ENCODE data around the gene UBA3. TPM values are rescaled to one million over a fixed set of nuclear protein-coding genes. Genes with fewer than 3 reads are reported as not detected.

The UBA3 gene
- 68.3 TPM for total RNA-seq

GRCh38 chr3:69080233-69080920, at the start of gene UBA3:
TSS of gene UBA3 (minus strand) at chr3:69080365. CDS start at chr3:69080353, 12 bp downstream.

GRCh38 chr3:69122403-69122802, 42.2 kb upstream of the UBA3 start, which contains the start of gene LMOD3:
TSS of gene LMOD3 (minus strand) at chr3:69122595. CDS start at chr3:69122386, 209 bp downstream.

GRCh38 chr3:69084326-69085167, 4.4 kb upstream of the UBA3 start, which contains the start of gene ARL6IP5:
TSS of gene ARL6IP5 (plus strand) at chr3:69084937. CDS start at chr3:69085048, 111 bp downstream.

GRCh38 chr3:69051756-69052471, 28.3 kb downstream of the UBA3 start, which contains the start of gene TMF1:
TSS of gene TMF1 (minus strand) at chr3:69052333. CDS start at chr3:69052086, 247 bp downstream.

GRCh38 chr3:69013253-69014021, 66.7 kb downstream of the UBA3 start, which contains the start of gene EOGT:
TSS of gene EOGT (minus strand) at chr3:69013684. CDS start at chr3:69009846, 3,838 bp downstream.

Small RNA genes within 50 kb of the gene (small RNA-seq; reads per million reads assigned to genes)
- not detected for gene MIR3136 (ENCODE audit: low replicate concordance)

Other genes starting within 250 kb of the UBA3 start
- 0.06 TPM for gene TAFA4, start 147.8 kb downstream of the UBA3 start, total RNA-seq
- 11.9 TPM for gene EOGT, start 66.7 kb downstream of the UBA3 start, total RNA-seq
- gene TMF1, start 28.0 kb downstream of the UBA3 start, total RNA-seq, result 36.0 TPM
- 44.0 TPM for gene ARL6IP5, start 4.6 kb upstream of the UBA3 start, total RNA-seq
- gene LMOD3, start 42.2 kb upstream of the UBA3 start, total RNA-seq, result 9.8 TPM